Breast epithelium (tissue), 3 donors: Measurements from ENCODE around the gene RNF187.

Experiments used
- POLR2A ChIP-seq: fragments of 450-650 bp; IDR thresholded peaks from one replicate; pipeline ENCODE4 v1.6.1; 2016; ENCODE audit warnings: antibody characterized with exemption, mild to moderate bottlenecking, moderate library complexity
- TF ChIP-seq, protein P1 (sequence below), 3 donors: fragments of 450-650 bp; IDR thresholded peaks; one replicate each; pipeline ENCODE4 v1.5.1; 2016 to 2017; ENCODE audit warnings: antibody characterized with exemption in 3 of 3, mild to moderate bottlenecking in 3 of 3, moderate library complexity in 3 of 3

DNA sequence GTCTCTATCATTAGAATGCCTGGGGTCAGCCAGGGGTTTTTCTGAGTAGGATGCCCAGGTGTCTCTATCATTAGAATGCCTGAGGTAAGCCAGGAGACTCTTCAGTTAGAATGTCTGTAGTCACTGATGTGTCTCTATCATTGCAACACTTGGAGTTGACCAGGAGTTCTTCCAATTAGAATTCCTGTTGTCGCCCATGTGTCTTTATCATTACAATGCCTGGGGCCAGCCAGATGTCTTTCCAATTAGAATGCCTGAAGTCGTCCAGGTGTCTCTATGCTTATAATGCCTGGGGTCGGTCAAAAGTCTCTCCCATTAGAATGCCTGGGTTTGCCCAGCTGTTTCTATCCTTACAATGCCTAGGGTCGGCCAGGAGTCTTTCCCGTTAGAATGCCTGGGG is 55.8 kb downstream of the RNF187 start:
- TF ChIP-seq, protein P1, sequence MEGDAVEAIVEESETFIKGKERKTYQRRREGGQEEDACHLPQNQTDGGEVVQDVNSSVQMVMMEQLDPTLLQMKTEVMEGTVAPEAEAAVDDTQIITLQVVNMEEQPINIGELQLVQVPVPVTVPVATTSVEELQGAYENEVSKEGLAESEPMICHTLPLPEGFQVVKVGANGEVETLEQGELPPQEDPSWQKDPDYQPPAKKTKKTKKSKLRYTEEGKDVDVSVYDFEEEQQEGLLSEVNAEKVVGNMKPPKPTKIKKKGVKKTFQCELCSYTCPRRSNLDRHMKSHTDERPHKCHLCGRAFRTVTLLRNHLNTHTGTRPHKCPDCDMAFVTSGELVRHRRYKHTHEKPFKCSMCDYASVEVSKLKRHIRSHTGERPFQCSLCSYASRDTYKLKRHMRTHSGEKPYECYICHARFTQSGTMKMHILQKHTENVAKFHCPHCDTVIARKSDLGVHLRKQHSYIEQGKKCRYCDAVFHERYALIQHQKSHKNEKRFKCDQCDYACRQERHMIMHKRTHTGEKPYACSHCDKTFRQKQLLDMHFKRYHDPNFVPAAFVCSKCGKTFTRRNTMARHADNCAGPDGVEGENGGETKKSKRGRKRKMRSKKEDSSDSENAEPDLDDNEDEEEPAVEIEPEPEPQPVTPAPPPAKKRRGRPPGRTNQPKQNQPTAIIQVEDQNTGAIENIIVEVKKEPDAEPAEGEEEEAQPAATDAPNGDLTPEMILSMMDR (IDR thresholded peaks at IDR 0.05) = no peak
- no peak for TF ChIP-seq POLR2A
